HEK293 (cell line): ENCODE data around the gene NR1H2.

Experiments used
- AEBP2 ChIP-seq: fragments of 450-650 bp; formaldehyde crosslinking; IDR thresholded peaks from 2 replicates; pipeline ENCODE4 v1.5.1; 2016; ENCODE audit warnings: missing biosample characterization, missing genetic modification characterization, borderline replicate concordance
- HOXA7 ChIP-seq: sonication (generic); formaldehyde crosslinking; IDR thresholded peaks from 2 replicates; pipeline ENCODE4 v1.8.1; 2022; ENCODE audit warnings: missing genetic modification reagents, borderline replicate concordance
- OVOL3 ChIP-seq: fragments of 450-650 bp; formaldehyde crosslinking; IDR thresholded peaks from 2 replicates; pipeline ENCODE4 v1.5.1; 2016; ENCODE audit warnings: missing biosample characterization, missing genetic modification characterization
- PRDM10 ChIP-seq: fragments of 450-650 bp; formaldehyde crosslinking; IDR thresholded peaks from 2 replicates; pipeline ENCODE4 v1.5.1; 2016; ENCODE audit warnings: missing biosample characterization, missing genetic modification characterization
- RBAK ChIP-seq: fragments of 450-650 bp; formaldehyde crosslinking; IDR thresholded peaks from 2 replicates; pipeline ENCODE4 v1.5.1; 2016; ENCODE audit warnings: missing biosample characterization, missing genetic modification characterization
- ZBTB7A ChIP-seq: fragments of 450-650 bp; formaldehyde crosslinking; IDR thresholded peaks from 2 replicates; pipeline ENCODE4 v1.5.1; 2016; ENCODE audit warnings: low read depth, missing biosample characterization, missing genetic modification characterization
- ZNF140 ChIP-seq: fragments of 450-650 bp; formaldehyde crosslinking; IDR thresholded peaks from 2 replicates; pipeline ENCODE4 v1.5.1; 2016; ENCODE audit warnings: missing biosample characterization, missing genetic modification characterization
- ZNF223 ChIP-seq: fragments of 450-650 bp; formaldehyde crosslinking; IDR thresholded peaks from 2 replicates; pipeline ENCODE4 v1.5.1; 2016; ENCODE audit warnings: missing biosample characterization, missing genetic modification characterization
- ZNF398 ChIP-seq: fragments of 450-650 bp; formaldehyde crosslinking; IDR thresholded peaks from 2 replicates; pipeline ENCODE4 v1.5.1; 2017; ENCODE audit warnings: missing biosample characterization, missing genetic modification characterization
- ZNF404 ChIP-seq: fragments of 450-650 bp; formaldehyde crosslinking; IDR thresholded peaks from 2 replicates; pipeline ENCODE4 v1.5.1; 2017; ENCODE audit warnings: missing biosample characterization, missing genetic modification characterization
- ZNF514 ChIP-seq: fragments of 450-650 bp; formaldehyde crosslinking; IDR thresholded peaks from 2 replicates; pipeline ENCODE4 v1.5.1; 2016; ENCODE audit warnings: missing biosample characterization, missing genetic modification characterization
- ZNF610 ChIP-seq: fragments of 450-650 bp; formaldehyde crosslinking; IDR thresholded peaks from 2 replicates; pipeline ENCODE4 v1.5.1; 2016; ENCODE audit warnings: missing biosample characterization, missing genetic modification characterization, borderline replicate concordance
- ZNF677 ChIP-seq: fragments of 450-650 bp; IDR thresholded peaks from 2 replicates; pipeline ENCODE4 v1.5.0; 2018; ENCODE audit warnings: missing biosample characterization, mild to moderate bottlenecking, missing genetic modification characterization, moderate library complexity
- ZNF747 ChIP-seq: fragments of 450-650 bp; formaldehyde crosslinking; IDR thresholded peaks from 2 replicates; pipeline ENCODE4 v1.5.1; 2016; ENCODE audit warnings: missing biosample characterization, missing genetic modification characterization
- ZNF830 ChIP-seq: fragments of 450-650 bp; IDR thresholded peaks from 2 replicates; pipeline ENCODE4 v1.5.0; 2018; ENCODE audit warnings: missing biosample characterization, missing genetic modification characterization, low read depth, mild to moderate bottlenecking, moderate library complexity
- ZNF843 ChIP-seq: fragments of 450-650 bp; formaldehyde crosslinking; IDR thresholded peaks from 2 replicates; pipeline ENCODE4 v1.5.1; 2016; ENCODE audit warnings: missing biosample characterization, missing genetic modification characterization
- ZSCAN16 ChIP-seq: fragments of 450-650 bp; formaldehyde crosslinking; IDR thresholded peaks from 2 replicates; pipeline ENCODE4 v1.5.1; 2016; ENCODE audit warnings: missing biosample characterization, missing genetic modification characterization
- TF ChIP-seq, protein P1 (sequence below): fragments of 450-650 bp; formaldehyde crosslinking; IDR thresholded peaks from 2 replicates; pipeline ENCODE4 v1.5.1; 2016; ENCODE audit warnings: missing biosample characterization, missing genetic modification characterization
- TF ChIP-seq, protein P2 (sequence below): fragments of 450-650 bp; formaldehyde crosslinking; IDR thresholded peaks from 2 replicates; pipeline ENCODE4 v1.5.1; 2016; ENCODE audit warnings: missing biosample characterization, missing genetic modification characterization
- TF ChIP-seq, protein P3 (sequence below): fragments of 450-650 bp; formaldehyde crosslinking; IDR thresholded peaks from 2 replicates; pipeline ENCODE4 v1.5.1; 2017; ENCODE audit warnings: missing biosample characterization, mild to moderate bottlenecking, missing genetic modification characterization, moderate library complexity

NR1H2 gene

DNA sequence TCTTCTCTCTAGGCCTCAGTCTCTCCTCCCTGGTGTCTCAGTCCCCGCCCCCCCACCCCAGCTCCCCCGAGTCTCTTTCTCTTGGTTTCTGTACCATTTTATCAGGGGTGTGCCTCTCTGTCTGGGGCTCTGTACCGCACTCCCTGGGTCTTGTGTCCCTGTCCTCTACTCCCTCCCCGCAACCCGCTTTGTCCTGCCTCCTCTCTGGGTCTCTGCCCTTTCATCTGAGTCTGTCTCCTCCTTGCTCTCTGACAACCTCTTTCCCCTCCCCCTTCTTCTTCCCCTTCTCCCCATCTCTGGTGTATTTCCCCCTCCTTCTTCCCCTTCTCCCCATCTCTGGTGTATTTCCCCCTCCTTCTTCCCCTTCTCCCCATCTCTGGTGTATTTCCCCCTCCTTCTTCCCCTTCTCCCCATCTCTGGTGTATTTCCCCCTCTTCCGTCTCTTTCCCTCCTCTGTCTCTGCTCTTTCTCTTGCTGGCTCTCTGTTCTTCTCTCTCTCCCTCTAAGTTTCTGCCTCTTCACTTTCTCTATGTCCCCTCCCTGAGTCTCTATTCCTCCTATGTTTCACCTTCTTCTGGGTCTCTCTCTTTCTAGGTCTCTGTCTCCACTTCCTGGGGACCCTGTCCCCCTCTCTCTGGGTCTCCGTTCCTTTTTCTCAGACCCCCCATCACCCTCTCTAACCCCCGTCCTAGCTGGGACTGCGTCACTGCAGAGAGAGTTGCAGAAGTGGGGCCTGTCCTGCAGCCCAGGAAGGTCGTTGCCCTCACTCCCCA lies 44.9 kb upstream of the NR1H2 start (continued):
- peak; percentile 67 for TF ChIP-seq PRDM10 (tag by site-specific recombination)
- TF ChIP-seq, protein P1, sequence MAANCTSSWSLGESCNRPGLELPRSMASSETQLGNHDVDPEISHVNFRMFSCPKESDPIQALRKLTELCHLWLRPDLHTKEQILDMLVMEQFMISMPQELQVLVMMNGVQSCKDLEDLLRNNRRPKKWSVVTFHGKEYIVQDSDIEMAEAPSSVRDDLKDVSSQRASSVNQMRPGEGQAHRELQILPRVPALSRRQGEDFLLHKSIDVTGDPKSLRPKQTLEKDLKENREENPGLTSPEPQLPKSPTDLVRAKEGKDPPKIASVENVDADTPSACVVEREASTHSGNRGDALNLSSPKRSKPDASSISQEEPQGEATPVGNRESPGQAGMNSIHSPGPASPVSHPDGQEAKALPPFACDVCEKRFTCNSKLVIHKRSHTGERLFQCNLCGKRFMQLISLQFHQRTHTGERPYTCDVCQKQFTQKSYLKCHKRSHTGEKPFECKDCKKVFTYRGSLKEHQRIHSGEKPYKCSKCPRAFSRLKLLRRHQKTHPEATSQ (tag by site-specific recombination): no peak
- no peak for TF ChIP-seq HOXA7 (CRISPR knock-in tag)
- no peak for TF ChIP-seq ZNF140 (tag by site-specific recombination)
- no peak for TF ChIP-seq ZNF830 (tag by site-specific recombination)
- no peak for TF ChIP-seq RBAK (tag by site-specific recombination)
- TF ChIP-seq ZNF404: no peak
- TF ChIP-seq ZNF677: no peak
- TF ChIP-seq ZSCAN16 (tag by site-specific recombination): no peak
- no peak for TF ChIP-seq ZNF843
- TF ChIP-seq ZNF514 (tag by site-specific recombination): no peak
- no peak for TF ChIP-seq ZBTB7A (tag by site-specific recombination)
- TF ChIP-seq ZNF223 (tag by site-specific recombination): no peak
- no peak for TF ChIP-seq AEBP2
- no peak for TF ChIP-seq ZNF610 (tag by site-specific recombination)
- TF ChIP-seq ZNF398 (tag by site-specific recombination): peak; percentile 80
- no peak for TF ChIP-seq ZNF747 (tag by site-specific recombination)
- TF ChIP-seq, protein P2, sequence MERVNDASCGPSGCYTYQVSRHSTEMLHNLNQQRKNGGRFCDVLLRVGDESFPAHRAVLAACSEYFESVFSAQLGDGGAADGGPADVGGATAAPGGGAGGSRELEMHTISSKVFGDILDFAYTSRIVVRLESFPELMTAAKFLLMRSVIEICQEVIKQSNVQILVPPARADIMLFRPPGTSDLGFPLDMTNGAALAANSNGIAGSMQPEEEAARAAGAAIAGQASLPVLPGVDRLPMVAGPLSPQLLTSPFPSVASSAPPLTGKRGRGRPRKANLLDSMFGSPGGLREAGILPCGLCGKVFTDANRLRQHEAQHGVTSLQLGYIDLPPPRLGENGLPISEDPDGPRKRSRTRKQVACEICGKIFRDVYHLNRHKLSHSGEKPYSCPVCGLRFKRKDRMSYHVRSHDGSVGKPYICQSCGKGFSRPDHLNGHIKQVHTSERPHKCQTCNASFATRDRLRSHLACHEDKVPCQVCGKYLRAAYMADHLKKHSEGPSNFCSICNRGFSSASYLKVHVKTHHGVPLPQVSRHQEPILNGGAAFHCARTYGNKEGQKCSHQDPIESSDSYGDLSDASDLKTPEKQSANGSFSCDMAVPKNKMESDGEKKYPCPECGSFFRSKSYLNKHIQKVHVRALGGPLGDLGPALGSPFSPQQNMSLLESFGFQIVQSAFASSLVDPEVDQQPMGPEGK (tag by site-specific recombination): no peak
- TF ChIP-seq OVOL3 (tag by site-specific recombination): no peak
- TF ChIP-seq, protein P3, sequence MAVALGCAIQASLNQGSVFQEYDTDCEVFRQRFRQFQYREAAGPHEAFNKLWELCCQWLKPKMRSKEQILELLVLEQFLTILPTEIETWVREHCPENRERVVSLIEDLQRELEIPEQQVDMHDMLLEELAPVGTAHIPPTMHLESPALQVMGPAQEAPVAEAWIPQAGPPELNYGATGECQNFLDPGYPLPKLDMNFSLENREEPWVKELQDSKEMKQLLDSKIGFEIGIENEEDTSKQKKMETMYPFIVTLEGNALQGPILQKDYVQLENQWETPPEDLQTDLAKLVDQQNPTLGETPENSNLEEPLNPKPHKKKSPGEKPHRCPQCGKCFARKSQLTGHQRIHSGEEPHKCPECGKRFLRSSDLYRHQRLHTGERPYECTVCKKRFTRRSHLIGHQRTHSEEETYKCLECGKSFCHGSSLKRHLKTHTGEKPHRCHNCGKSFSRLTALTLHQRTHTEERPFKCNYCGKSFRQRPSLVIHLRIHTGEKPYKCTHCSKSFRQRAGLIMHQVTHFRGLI (tag by site-specific recombination): no peak
- TF ChIP-seq, all 188 proteins: peak for 5
